Neural cell (in vitro differentiated cells): ENCODE measurements around the gene KSR2.

Source experiments
- EP300 ChIP-seq: fragments of 450-650 bp; conservative IDR thresholded peaks from 2 replicates; pipeline ENCODE4 v1.6.1; 2014; ENCODE audit warnings: antibody characterized with exemption, mild to moderate bottlenecking, moderate library complexity; ENCODE audit not compliant: poor library complexity, severe bottlenecking
- EZH2 ChIP-seq: fragments of 200-600, 300-800 bp; shearing (Covaris generic), sonication (generic); IDR thresholded peaks from 2 replicates; pipeline ENCODE4 v1.6.1; 2014; ENCODE audit warnings: antibody characterized with exemption, low read length, borderline replicate concordance, mild to moderate bottlenecking; ENCODE audit not compliant: insufficient read depth, poor library complexity, severe bottlenecking
- POLR2AphosphoS5 ChIP-seq: IDR thresholded peaks from 2 replicates; pipeline ENCODE4 v1.6.1; 2012
- RAD21 ChIP-seq: fragments of 450-650 bp; conservative IDR thresholded peaks from 2 replicates; pipeline ENCODE4 v1.6.1; 2014; ENCODE audit warnings: antibody characterized with exemption, mild to moderate bottlenecking, moderate library complexity
- REST ChIP-seq: IDR thresholded peaks from 2 replicates; pipeline ENCODE4 v1.6.1; 2012; ENCODE audit warnings: borderline replicate concordance
- TAF1 ChIP-seq: IDR thresholded peaks from 2 replicates; pipeline ENCODE4 v1.6.1; 2012; ENCODE audit warnings: low read depth
- TF ChIP-seq, protein P1 (sequence below): fragments of 450-650 bp; IDR thresholded peaks from 2 replicates; pipeline ENCODE4 v1.5.1; 2014; ENCODE audit warnings: antibody characterized with exemption, mild to moderate bottlenecking, moderate library complexity; ENCODE audit not compliant: poor library complexity, severe bottlenecking

- TF ChIP-seq, protein P1, sequence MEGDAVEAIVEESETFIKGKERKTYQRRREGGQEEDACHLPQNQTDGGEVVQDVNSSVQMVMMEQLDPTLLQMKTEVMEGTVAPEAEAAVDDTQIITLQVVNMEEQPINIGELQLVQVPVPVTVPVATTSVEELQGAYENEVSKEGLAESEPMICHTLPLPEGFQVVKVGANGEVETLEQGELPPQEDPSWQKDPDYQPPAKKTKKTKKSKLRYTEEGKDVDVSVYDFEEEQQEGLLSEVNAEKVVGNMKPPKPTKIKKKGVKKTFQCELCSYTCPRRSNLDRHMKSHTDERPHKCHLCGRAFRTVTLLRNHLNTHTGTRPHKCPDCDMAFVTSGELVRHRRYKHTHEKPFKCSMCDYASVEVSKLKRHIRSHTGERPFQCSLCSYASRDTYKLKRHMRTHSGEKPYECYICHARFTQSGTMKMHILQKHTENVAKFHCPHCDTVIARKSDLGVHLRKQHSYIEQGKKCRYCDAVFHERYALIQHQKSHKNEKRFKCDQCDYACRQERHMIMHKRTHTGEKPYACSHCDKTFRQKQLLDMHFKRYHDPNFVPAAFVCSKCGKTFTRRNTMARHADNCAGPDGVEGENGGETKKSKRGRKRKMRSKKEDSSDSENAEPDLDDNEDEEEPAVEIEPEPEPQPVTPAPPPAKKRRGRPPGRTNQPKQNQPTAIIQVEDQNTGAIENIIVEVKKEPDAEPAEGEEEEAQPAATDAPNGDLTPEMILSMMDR, result no peak
- TF ChIP-seq POLR2AphosphoS5, result no peak
- TF ChIP-seq REST, result no peak
- TF ChIP-seq EP300, result no peak
- TF ChIP-seq EZH2, result no peak
- TF ChIP-seq RAD21, result no peak
- TF ChIP-seq TAF1, result no peak
Measured at GRCh38 chr12:117842630-117843029, 126.2 kb downstream of the KSR2 start.
